Prostate gland (tissue), 2 donors: ENCODE results near the gene TSSC4. TPM values are rescaled to one million over a fixed set of nuclear protein-coding genes. Genes with fewer than 3 reads are reported as not detected.

Experiments
- DNase-seq: peaks from one replicate; pipeline ENCODE4 v3.0.0-alpha.2; 2019; ENCODE audit warnings: low spot score
- H3K27ac ChIP-seq, 2 donors: fragments of 200-600 bp; sonication (generic); 2 replicates each; pipeline ENCODE4 v1.5.1; 2017 to 2019
- H3K27me3 ChIP-seq: fragments of 200-600 bp; sonication (generic); replicated peaks from 2 replicates; pipeline ENCODE4 v1.5.1; 2019; ENCODE audit not compliant: insufficient read depth
- H3K36me3 ChIP-seq, 2 donors: fragments of 200-600 bp; sonication (generic); 1 replicate in 1 of 2; 2 replicates in 1 of 2; pipeline versions ENCODE4 v1.5.1 to v1.8.1; 2017 to 2019
- H3K4me1 ChIP-seq: fragments of 200-600 bp; sonication (generic); replicated peaks from 2 replicates; pipeline ENCODE4 v1.5.1; 2019
- H3K4me3 ChIP-seq, 2 donors: fragments of 200-600 bp; sonication (generic); 2 replicates each; pipeline ENCODE4 v1.5.1; 2017 to 2019
- H3K9me3 ChIP-seq: fragments of 200-600 bp; sonication (generic); 2 replicates; pipeline ENCODE4 v1.5.1; 2017
- POLR2A ChIP-seq: fragments of 450-650 bp; IDR thresholded peaks from one replicate; pipeline ENCODE4 v1.6.1; 2016; ENCODE audit warnings: antibody characterized with exemption, mild to moderate bottlenecking
- POLR2AphosphoS5 ChIP-seq: sonication (generic); formaldehyde crosslinking; IDR thresholded peaks from one replicate; pipeline ENCODE4 v1.6.1; 2017; ENCODE audit warnings: antibody characterized with exemption
- WGBS: methylation state at CpG from one replicate; pipeline ENCODE4 v1.1.5; 2018; 5-methylcytosine and 5-hydroxymethylcytosine counted together
- intact Hi-C: fragments of 100-400 bp; cut with DNase I; formaldehyde crosslinking; loops from one replicate; pipeline ENCODE4 v1.14.2; 2022
- total RNA-seq, 2 donors: library from RNA; depleted of rRNA; stranded (reverse); fragments of >200 nt; gene quantifications; one replicate each; pipeline ENCODE4 v1.1.0, GENCODE V29; 2016
- TF ChIP-seq, protein P1 (sequence below), 4 experiments: fragments of 200-600 bp in 2 of 4; fragments of 450-650 bp in 2 of 4; sonication (generic) in 2 of 4; IDR thresholded peaks; 1 replicate in 3 of 4; 2 replicates in 1 of 4; pipeline ENCODE4 v1.5.1; 2016 to 2019; ENCODE audit warnings: antibody characterized with exemption in 4 of 4, mild to moderate bottlenecking in 2 of 4, moderate library complexity in 2 of 4

TSSC4 gene
- total RNA-seq, 2 donors from 2014 or later, result 40.4 to 71.1 TPM

GRCh38 chr11:2376751-2377451 lies 23.6 kb upstream of the TSSC4 start, which contains the start of gene CD81:
Gene CD81 (plus strand): TSS chr11:2377310. CDS start chr11:2377550, 240 bp downstream.
- peak within 1 kb of the TSS; percentile 93 to 100 for H3K4me3 ChIP-seq
- intact Hi-C loops, result loop anchor here (2.0 kb wide), 1 partner anchor 66 kb away; no protein-coding TSS in a partner anchor
- H3K4me1 ChIP-seq, result peaks cover 22% of the 10 kb centered on the region
- H3K27ac ChIP-seq, result peak within 1 kb of the TSS; percentile 97 to 98
- peak; percentile 24 for TF ChIP-seq POLR2A
- TF ChIP-seq, protein P1, sequence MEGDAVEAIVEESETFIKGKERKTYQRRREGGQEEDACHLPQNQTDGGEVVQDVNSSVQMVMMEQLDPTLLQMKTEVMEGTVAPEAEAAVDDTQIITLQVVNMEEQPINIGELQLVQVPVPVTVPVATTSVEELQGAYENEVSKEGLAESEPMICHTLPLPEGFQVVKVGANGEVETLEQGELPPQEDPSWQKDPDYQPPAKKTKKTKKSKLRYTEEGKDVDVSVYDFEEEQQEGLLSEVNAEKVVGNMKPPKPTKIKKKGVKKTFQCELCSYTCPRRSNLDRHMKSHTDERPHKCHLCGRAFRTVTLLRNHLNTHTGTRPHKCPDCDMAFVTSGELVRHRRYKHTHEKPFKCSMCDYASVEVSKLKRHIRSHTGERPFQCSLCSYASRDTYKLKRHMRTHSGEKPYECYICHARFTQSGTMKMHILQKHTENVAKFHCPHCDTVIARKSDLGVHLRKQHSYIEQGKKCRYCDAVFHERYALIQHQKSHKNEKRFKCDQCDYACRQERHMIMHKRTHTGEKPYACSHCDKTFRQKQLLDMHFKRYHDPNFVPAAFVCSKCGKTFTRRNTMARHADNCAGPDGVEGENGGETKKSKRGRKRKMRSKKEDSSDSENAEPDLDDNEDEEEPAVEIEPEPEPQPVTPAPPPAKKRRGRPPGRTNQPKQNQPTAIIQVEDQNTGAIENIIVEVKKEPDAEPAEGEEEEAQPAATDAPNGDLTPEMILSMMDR (IDR thresholded peaks at IDR 0.05), result peak in 2 of 4 experiments; percentile 8 to 13
- peak; percentile 63 for TF ChIP-seq POLR2AphosphoS5
- no peak for DNase-seq
- no peaks in the 10 kb centered on the region for H3K27me3 ChIP-seq
- H3K9me3 ChIP-seq, result no peaks in the 10 kb centered on the region
- 17% methylated on average over 21 of the region's 65 CpGs for WGBS
- H3K36me3 ChIP-seq, result no peaks in the 10 kb centered on the region

- peak; percentile 73 for DNase-seq
- TF ChIP-seq POLR2A (peak; percentile 71), POLR2AphosphoS5 (peak; percentile 57)
- TF ChIP-seq, protein P1 (IDR thresholded peaks at IDR 0.05), result no peak
- H3K9me3 ChIP-seq, result no peaks in the 10 kb centered on the region
- H3K4me1 ChIP-seq, result peaks cover 29% of the 10 kb centered on the region
- intact Hi-C loops, result loop anchor here (2.0 kb wide), 1 partner anchor 67 kb away; no protein-coding TSS in a partner anchor
- no peaks in the 10 kb centered on the region for H3K27me3 ChIP-seq
- H3K36me3 ChIP-seq, result no peaks in the 10 kb centered on the region
- 0% methylated on average over 44 of the region's 88 CpGs for WGBS
- peak overlapping the region; percentile 97 to 98 for H3K27ac ChIP-seq
- peak overlapping the region; percentile 93 to 100 for H3K4me3 ChIP-seq
Observed at GRCh38 chr11:2377511-2378443, 22.8 kb upstream of the TSSC4 start.

- Histone ChIP-seq H3K27me3 (no peaks in the 10 kb centered on the region), H3K4me1 (peaks cover 38% of the 10 kb centered on the region), H3K9me3 (no peaks in the 10 kb centered on the region), H3K4me3 (peak overlapping the region; percentile 93 to 100), H3K27ac (peak overlapping the region; percentile 97 to 98), H3K36me3 (no peaks in the 10 kb centered on the region)
- intact Hi-C loops, result no loop called here
- 4% methylated on average over 22 of the region's 23 CpGs for WGBS
- TF ChIP-seq, protein P1 (IDR thresholded peaks at IDR 0.05), result no peak
- TF ChIP-seq POLR2A, result no peak
- TF ChIP-seq POLR2AphosphoS5, result no peak
- DNase-seq, result no peak
Observed at GRCh38 chr11:2378527-2379210, 21.9 kb upstream of the TSSC4 start.

DNA sequence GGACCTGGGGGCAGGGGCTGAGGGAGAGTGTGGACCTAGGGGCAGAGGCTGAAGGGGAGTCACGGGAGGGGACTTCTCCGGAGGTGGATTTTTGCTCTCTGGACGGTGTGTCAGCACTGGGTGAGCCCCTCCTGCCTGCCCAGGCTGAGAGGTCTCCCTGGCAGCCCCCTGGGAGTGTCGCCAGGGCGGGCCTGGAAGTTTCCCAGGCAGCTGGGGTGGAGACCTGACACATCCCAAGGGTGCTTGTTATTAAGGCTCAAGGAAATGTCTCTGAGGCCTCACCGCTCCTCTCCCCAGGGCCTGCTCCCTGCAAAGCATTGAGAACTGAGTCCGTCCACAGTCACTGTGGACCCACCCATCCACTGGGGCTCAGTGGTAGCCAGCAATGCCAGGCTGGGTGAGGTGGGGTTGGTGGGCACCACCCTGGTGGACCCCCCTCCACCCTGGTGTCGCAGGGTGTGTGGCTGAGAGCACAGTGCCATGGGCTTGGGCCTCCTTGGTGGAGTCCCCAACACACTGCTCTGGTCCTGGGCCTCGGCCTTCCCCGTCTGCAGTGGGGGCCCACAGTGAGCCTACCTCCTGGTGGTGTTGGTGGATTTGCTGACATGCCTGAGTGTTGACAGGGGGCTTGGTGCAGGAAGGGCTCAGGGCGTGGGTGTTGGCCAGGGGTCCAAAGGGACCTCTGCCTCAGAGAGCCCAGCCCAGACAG lies 20.9 kb upstream of the TSSC4 start:
- H3K27me3 ChIP-seq, result no peaks in the 10 kb centered on the region
- peak overlapping the region; percentile 97 to 98 for H3K27ac ChIP-seq
- intact Hi-C loops, result no loop called here
- no peaks in the 10 kb centered on the region for H3K36me3 ChIP-seq
- peaks cover 41% of the 10 kb centered on the region for H3K4me1 ChIP-seq
- H3K4me3 ChIP-seq, result peak overlapping the region; percentile 93 to 100
- no peak for DNase-seq
- 53% methylated on average over 11 of the region's 11 CpGs for WGBS
- TF ChIP-seq POLR2AphosphoS5 (no peak), POLR2A (no peak)
- TF ChIP-seq, protein P1 (IDR thresholded peaks at IDR 0.05), result no peak
- no peaks in the 10 kb centered on the region for H3K9me3 ChIP-seq
